T follicular helper cell (primary cell): ENCODE results near the gene SPRN.
"Not testable (repeated sequence)": the region's sequence is repeated elsewhere in the genome, so short reads cannot be mapped to it uniquely, and the experiment has no call there.

Experiments used
- DNase-seq: peaks from one replicate; pipeline ENCODE4 v3.0.0-alpha.2; 2020; ENCODE audit warnings: low read depth
- total RNA-seq, 2 experiments: gene quantifications; one replicate each; lab custom pipeline; 2026; lab: John Stamatoyannopoulos, UW

Gene SPRN, protein sequence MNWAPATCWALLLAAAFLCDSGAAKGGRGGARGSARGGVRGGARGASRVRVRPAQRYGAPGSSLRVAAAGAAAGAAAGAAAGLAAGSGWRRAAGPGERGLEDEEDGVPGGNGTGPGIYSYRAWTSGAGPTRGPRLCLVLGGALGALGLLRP
- total RNA-seq: 0 reads per million in 2 experiments

DNA sequence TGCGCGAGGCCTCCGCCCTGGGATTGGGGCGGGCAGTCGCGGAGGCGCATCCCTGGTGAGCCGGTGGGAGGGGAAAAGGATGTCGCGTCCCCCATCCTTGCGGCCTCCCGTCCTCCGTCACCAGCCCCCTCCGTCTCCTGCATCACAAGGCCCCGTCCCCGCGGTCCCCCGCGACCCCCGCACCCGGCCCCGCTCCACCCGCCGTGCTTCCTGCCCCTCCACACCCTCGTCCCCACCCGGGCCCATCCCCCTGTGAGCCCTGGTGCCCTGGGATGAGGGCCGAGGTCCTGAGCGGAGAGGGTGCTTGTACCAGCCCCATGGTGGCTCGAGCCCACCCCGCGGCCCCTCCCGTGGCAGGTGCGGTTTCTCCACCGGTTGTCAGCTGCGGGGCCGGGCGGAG is at the start of gene SPRN:
Gene SPRN, minus strand, starts transcription at position 25 of the 400 bp plus-strand sequence. CDS start 944 bp downstream, outside the sequence.
- DNase-seq: not testable (repeated sequence)

DNA sequence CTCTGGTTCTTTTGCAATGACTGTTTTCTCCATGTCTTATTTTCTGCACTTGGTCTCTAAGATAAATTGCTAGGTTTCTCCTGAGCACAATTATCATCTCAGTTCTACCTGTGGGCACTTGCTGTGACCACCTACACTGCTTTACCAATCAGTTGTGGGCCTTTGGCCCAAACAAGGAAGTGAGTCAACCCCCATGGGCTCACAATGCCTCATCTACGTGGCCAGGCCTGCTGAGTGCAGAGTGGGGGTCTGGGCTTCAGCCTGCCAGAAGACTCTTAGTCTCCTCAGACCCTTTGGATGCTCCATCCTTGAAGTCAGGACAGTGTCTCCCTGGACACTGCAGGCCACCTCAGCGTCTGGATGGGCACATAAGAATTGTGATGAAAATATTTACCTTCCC is 49.6 kb upstream of the SPRN start:
- no peak for DNase-seq

DNA sequence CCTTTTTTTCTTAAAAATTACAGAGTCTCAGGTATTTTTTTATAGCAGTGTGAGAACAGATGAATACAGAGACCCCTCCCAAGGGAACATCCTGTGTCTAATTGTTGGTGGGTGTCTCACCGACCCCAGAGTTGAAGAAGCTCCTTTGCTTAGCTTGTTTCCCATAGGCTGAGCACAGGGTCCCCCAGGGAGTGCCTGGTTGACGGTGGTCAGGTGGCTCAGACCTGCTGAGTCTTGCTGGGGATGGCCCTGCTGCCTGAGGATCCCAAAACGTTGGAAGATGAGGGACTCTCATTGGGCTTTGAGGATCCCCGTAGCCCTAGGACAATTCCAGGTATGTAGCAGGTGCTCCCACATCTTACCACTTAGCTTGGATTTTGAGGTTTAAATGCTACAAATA is 48.8 kb upstream of the SPRN start:
- DNase-seq: no peak

DNA sequence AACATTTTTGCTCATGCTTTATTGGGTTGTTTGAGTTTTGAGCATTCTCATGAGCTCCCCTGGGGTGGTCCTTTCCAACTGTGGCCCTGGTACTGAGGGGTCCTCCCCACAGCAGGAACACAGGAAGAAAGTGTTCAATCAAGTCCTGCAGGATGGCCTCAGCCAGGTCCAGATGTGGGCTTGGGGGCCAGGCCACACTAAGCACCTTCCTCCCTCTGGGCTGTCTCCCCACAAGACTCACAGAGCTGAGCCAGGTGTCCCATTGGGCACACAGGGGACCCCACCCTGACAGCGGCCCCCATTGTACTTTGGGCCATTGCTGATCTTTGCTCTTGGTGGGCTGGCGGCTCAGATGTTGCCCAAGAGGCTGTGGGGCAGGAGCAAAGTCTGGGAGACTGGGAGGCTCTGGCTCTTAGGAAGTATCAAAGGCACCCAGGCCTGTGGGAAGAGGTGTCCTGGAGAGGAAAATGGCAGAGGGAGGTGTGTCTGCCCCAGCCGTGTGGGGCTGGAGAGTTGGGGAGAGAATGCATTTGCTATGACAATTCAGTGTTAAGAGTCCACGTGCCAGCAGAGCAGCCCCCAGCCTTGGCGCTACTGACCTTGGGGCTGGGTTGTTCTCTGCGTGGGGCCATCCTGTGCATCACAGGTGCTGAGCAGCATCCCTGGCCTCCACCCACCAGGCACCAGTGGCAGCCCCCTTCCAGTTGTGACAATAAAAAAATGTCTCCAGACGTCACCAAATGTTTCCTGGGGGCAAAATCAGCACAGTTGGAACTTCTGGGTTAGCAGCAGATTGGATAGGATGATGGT is 47.1 kb upstream of the SPRN start:
- no peak for DNase-seq

DNA sequence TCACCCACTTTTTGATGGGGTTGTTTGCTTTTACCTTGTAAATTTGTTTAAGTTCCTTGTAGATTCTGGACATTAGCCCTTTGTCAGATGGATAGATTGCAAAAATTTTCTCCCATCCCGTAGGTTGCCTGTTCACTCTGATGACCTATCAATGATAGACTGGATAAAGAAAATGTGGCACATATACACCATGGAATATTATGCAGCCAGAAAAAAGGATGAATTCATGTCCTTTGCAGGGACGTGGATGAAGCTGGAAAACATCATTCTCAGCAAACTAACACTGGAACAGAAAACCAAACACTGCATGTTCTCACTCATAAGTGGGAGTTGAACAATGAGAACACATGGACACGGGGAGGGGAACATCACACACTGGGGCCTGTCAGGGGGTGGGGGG is 44.8 kb upstream of the SPRN start:
- DNase-seq: not testable (repeated sequence)

DNA sequence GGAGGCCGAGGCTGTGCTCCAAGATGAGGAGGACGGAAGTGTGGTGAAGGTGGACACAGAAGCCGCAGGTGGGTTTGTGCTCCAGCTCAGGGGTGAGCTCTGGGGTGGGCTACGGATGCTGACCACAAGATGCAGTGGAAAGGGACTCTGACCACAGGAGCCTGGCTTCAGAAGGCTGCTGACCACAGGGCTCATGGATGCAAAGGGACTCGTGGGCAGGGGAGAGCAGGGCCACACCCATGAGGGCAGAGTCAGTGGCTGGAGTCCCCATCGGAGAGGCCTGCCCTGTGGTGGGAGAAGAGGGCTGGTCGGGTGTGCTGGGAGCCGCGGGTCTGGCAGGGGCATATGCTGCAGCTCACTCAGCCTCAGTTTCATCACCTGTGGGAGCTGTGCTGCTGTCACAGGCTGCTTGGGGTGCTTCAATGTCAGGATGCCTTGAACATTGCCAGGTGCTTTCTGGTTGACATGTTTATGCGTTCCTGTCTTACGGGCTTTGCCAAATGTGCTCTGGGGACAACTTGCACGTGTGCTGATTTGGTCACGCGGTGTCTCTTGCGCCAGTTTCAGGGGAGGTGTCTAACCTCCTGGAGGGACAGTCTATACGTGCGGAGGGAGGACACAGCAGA is 43.0 kb upstream of the SPRN start:
- DNase-seq: no peak

DNA sequence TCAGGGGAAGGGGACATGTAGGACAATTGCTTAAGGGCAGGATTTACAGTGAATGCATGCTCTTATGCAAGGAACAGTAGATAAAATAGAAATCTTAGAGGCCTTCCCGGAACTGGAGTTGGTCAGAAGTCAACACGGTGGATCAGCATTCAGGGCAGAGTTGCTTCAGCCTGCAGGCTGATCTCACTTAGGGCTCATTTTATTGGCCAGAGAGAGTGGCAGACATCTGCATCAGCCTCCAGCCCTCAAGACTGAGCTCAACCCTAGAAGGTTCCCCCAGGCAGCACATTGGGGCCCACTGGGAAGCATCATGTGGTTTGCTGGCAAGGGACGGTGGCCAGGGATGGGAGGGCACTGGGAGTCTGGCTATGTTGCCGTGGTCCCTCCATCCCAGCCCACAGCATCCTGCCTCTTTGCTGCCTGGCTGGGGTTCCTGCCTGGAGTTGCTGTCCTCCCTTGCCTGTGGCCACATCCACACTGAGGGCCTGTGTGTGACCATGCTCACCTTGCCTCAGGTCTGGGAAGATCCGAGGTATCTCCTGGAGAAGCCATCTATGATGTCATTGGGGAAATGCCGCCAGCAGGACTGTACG is 42.4 kb upstream of the SPRN start:
- DNase-seq: no peak

DNA sequence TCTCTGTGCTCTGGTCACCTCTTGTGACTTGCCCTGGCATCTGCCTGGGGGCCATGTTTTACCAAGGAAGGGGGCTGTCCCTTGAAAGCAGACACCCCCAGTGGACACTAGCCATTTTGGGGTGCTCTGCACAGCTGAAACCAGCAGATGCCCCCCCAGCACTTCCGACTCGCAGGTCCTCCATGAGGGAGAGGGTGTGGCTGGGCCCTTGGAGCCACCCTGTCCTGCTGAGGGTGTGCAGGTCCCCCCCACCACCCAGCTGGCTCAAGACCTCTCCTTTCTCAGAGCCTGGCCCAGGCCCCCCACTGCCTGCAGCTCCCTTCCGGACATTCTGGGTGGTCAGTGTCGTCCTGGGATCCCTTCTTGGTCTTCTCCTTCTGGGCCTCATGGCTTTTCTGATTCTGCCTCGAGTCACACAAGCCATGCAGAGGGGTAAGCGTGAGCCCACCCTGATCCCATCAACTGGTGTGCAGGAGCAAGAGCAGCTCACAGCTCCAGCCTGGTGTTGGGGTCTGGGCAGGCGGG is 41.6 kb upstream of the SPRN start:
- DNase-seq: no peak

DNA sequence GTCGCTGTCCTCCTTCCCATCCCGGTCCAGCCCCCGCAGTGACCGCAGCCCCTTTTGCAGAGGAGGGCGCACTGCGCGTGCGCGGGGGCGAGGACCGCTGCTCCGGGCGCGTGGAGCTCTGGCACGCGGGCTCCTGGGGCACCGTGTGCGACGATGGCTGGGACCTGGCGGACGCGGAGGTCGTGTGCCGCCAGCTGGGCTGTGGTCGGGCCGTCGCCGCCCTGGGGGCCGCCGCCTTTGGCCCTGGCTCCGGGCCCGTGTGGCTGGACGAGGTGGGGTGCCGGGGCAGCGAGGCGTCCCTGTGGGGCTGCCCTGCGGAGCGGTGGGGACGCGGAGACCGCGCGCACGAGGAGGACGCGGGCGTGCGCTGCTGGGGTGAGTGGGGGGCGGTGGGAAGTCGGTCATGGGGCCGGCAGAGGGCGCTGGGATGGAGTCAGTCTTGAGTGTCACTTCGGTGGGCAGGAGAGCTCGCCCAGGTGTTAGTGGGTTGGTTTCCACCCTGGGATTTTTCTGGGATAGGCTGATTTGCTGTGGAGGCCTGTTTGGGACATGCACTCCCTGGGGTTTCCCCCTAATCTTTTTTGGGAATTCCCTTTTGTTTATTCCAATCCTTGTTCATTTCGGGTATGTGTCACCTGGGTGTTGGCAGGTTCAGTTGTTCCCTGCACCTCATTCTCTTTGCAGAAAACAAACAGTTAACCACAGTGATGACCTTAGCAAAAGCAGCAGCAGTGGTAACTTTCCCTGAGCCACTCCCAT is 40.9 kb upstream of the SPRN start:
- no peak for DNase-seq

DNA sequence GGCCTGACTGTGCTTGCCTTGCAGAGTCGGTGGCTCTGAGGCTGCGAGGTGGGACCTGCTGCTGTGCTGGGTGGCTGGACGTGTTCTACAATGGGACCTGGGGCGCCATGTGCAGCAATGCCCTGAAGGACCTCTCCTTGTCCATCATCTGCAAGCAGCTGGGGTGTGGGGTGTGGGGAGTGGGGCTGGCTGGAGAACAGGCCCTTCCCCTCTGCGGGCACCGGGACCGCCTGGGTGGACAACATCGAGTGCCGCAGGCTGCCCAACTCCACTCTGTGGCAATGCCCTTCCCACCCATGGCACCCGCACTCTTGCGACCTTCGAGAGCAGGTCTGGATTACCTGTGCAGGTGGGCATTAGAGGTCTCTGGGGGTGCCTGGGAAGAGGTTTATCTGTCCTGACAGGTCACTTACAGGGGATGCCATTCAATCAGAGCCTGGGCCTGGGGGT is 40.2 kb upstream of the SPRN start:
- DNase-seq: no peak

DNA sequence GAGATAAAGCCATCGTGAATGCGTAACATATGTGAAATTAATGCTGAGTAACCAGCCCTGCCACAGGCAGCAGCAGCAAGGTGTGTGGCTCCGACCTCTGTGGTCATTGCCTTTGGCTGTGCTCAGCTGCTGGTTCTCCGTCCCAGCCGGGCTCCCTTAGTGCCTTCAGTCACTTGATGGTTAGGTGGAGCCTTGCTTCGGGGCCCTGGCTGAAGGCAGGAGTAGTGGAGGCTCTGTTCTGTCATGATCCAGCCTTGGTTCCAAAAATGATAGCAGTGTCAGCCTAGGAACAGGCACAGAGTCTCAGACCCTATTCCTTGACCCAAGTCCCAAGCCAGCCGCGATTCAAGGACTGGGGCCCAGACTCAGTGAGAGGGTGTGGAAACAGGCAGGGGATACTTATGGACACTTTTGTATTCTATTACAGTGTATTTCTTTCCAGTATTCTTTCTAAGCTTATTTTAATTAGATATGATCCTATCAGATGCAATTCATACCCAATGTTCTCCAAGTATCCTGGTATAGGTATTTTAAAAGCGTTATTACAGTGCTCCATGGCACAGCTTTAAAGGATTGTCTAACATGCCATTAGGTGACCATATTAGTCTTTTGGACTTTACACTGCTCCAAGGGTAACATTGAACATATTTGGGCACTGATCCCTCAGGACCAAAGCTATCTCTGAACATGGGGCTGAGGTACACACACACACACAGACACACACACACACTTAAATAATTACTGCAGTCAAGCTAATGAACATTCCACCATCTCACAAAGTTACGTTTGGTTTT is 38.3 kb upstream of the SPRN start:
- DNase-seq: no peak

DNA sequence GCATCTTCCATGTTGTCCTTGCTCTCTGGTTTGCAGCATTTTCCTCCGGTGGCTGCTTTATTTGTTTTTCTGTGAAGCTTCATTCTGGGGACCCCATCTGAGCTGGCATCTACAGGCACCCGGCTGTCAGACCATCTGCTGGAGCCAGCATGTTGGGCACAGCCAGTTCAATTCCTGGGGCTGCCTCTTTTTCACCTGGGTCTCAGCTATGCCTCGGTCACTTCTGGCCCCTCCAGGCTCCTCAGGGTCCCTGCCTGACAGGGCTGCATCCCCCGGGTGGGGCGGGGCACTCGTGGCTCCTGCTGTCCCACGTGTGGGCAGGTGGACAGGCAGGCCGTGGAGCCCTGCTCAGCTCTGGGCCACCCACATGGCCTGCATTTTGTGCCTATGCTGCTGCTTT is 37.4 kb upstream of the SPRN start:
- DNase-seq: no peak

DNA sequence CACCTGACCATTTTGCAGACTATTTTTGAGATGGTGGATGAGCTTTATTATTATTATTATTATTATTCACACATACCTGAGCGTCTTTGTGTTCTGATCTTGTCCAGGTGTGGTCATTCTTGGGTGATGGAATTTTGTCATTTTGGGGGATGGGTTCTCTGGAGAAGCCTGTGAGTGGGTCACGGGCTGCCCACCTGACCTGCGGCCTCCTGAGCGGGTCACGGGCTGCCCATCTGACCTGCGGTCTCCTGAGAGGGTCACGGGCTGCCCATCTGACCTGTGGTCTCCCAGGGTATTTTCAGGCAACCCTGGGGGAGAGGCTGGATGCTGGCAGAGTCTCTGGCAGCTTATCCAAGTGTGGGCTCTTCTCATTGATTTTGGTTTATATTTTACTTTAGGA is 36.6 kb upstream of the SPRN start:
- no peak for DNase-seq

DNA sequence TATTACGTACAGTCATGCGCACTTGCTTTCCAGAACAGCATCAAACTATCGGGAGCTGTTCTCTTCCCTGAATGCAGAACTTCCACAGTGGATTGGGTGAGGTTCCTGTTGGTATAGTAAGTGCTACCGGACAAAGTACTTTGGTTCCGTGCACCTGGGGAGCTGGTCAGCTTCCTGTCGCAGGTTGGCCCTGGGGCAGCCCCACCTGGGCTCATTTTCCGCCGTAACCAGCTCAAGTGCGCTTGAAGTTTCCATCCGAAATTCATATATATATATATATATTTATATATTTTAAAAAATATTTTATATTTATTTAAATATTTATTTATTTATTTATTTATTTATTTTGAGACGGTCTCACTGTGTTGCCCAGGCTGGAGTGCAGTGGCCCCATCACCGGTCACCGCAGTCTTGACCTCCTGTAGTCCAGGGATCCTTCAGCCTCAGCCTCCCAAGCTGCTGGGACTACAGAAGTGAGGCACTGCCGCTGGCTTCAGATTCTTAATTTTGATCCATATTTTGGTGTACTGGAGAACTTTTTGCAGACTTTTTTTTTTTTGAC is 35.9 kb upstream of the SPRN start:
- DNase-seq: no peak

DNA sequence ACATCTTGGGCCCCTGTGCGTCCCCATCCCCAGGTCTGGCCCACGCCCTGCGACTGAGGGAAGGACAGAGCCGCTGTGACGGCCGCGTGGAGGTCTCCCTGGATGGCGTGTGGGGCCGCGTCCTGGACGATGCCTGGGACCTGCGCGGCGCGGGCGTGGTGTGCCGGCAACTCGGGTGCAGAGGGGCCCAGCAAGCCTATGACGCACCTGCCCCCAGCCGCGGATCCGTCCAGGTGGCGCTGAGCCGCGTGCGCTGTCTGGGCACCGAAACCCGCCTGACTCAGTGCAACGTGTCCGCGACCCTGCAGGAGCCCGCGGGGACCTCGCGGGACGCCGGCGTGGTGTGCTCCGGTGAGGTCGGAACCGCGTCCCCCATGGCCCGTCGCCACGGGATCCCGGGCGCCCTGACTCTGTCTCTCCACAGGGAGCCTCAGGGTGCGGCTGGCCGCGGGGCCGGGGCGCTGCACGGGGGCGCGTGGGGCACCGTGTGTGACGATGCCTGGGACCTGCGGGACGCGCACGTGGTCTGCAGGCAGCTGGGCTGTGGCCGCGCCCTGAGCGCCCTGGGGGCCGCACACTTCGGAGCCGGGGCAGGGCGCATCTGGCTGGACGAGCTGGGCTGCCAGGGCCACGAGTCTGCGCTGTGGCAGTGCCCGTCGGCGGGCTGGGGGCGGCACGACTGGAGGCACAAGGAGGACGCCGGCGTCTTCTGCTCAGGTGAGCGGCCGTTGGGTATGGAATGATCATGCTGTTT is 35.2 kb upstream of the SPRN start:
- DNase-seq: no peak

DNA sequence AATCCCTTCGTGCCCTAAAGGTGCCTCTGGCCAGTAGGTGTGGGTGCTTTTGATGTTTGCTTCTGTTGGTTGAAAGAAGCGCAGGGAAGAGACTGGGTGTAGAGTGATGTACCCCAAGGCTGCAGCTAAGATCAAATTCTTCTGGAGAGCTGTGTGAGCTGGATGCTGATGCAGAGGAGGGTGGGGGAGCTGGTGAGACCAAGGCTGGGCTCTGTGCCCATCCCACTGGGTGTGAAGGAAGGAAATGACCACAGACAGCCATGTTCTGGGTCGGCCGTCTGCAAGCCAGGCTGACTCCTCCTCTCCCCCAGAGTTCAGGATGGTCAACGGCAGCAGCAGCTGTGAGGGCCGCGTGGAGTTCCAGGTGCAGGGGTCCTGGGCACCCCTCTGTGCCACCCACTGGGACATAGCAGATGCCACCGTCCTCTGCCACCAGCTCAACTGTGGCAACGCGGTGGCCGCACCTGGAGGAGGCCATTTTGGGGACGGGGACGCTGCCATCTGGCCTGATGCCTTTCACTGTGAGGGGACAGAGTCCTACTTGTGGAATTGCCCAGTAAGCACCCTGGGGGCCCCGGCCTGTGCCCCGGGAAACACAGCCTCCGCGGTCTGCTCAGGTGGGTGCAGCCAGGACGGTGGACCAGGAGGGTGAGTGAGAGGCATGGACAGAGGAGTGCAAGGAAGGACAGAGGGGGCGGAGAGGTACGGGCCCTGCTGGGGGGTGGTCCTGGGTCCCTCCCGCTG is 34.5 kb upstream of the SPRN start:
- no peak for DNase-seq

DNA sequence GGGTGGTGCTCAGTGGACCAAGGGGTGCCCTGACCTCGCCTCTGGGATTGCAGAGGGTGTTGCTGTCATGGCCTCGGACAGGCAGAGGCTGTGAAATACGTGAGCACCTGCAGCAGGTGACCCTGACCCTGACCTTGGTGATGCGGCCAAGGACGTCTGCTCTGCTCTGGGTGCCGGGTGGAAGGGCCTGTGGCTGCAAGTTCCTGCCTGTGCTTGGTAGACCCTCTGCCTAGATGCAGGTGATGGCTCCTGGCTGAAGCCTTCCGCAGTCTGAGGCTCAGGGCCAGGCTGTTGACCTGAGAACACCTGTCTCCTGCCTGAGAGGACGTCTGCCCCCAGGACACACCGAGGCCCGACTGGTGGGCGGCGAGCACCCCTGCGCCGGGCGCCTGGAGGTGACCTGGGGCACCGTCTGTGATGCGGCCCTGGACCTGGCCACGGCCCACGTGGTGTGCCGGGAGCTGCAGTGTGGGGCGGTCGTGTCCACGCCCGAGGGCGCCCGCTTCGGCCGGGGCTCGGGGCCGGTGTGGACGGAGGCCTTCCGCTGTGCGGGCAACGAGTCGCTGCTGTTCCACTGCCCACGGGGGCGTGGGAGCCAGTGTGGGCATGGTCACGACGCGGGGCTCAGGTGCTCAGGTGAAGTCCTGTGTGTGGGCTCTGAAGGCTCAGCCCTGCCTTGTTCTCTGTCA is 33.7 kb upstream of the SPRN start:
- no peak for DNase-seq

DNA sequence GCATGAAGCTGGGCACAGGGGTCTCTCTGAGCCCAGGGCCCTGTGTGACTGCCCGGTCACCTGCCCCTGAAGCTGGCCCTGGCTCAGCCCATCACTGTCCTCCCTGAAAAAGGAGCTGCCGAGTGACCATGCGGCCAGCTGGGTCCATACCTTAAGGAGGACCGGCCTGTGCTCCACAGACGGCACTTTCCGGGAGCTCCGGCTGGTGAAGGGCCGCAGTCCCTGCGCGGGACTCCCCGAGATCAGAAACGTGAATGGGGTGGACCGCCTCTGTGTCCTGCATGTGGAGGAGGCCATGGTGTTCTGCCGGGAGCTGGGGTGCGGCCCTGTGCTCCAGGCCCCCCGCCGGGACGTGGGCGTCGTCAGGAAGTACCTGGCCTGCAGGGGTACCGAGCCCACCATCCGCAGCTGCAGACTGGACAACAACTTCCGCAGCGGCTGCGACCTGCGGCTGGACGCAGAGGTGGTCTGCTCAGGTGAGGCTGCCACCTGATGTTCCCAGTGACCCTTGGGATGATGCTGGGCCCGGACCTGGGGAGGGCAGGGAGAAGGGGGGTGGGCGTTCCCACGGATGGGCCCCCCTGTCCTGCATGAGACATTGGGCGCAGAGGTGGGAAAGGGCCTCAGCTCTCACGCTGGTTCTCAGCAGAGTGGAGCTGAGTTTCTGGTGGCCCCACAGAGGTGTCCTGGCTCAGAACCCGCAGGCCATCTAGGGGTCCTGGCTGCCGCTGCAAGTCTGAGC is 32.8 kb upstream of the SPRN start:
- DNase-seq: no peak
